Muscle layer of colon (tissue), 2 donors: Measurements from ENCODE around the gene PRDX6.

Experiments
- H3K27ac ChIP-seq: one replicate; pipeline ENCODE4 v1.7.0; 2013; ENCODE audit warnings: low read depth, mild to moderate bottlenecking, low read length, moderate library complexity
- H3K27me3 ChIP-seq, 2 donors: one replicate each; pipeline ENCODE4 v1.7.0; 2013; ENCODE audit warnings: low read length in 2 of 2, mild to moderate bottlenecking in 2 of 2; ENCODE audit not compliant: insufficient read depth in 2 of 2, control insufficient read depth in 1 of 2
- H3K36me3 ChIP-seq: one replicate; pipeline ENCODE4 v1.7.0; 2013; ENCODE audit warnings: mild to moderate bottlenecking, low read length; ENCODE audit not compliant: insufficient read depth
- H3K4me1 ChIP-seq: one replicate; pipeline ENCODE4 v1.7.0; 2013; ENCODE audit warnings: mild to moderate bottlenecking, low read length; ENCODE audit not compliant: insufficient read depth
- H3K4me3 ChIP-seq, 2 donors: one replicate each; pipeline ENCODE4 v1.7.0; 2013; ENCODE audit warnings: low read length in 2 of 2, low read depth in 1 of 2, mild to moderate bottlenecking in 1 of 2, moderate library complexity in 1 of 2
- H3K9ac ChIP-seq: one replicate; pipeline ENCODE4 v1.7.0; 2013; ENCODE audit warnings: low read length
- H3K9me3 ChIP-seq: one replicate; pipeline ENCODE4 v1.7.0; 2013; ENCODE audit warnings: mild to moderate bottlenecking, low read length
- donor health status: abdominal sarcoma.
- donor health status: Adenocarcinoma of cecum.

The PRDX6 gene

DNA sequence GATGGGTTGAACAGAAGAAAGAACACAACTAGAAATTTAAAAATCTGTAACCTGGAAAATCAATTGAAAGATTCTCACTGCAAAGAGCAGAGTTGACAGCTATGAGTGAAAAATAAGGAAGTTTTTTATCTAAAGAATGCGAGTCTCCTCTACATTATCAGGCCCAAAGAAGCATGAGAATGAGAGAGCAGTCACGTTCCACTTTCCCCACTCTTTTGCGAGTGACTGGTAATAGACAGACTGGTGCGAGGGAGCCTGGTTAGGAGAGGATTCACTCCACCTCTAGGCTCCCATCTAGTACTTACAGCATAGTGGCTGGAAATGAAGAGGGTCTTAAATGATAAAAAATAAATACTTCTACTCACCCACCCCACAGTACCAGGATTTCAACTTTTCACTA, 52.0 kb downstream of the PRDX6 start:
- H3K27me3 ChIP-seq: no peaks in the 10 kb centered on the region
- no peak overlapping the region for H3K27ac ChIP-seq
- no peak overlapping the region for H3K9ac ChIP-seq
- no peaks in the 10 kb centered on the region for H3K36me3 ChIP-seq
- no peaks in the 10 kb centered on the region for H3K9me3 ChIP-seq
- H3K4me1 ChIP-seq: peaks cover 16% of the 10 kb centered on the region
- no peak overlapping the region for H3K4me3 ChIP-seq

DNA sequence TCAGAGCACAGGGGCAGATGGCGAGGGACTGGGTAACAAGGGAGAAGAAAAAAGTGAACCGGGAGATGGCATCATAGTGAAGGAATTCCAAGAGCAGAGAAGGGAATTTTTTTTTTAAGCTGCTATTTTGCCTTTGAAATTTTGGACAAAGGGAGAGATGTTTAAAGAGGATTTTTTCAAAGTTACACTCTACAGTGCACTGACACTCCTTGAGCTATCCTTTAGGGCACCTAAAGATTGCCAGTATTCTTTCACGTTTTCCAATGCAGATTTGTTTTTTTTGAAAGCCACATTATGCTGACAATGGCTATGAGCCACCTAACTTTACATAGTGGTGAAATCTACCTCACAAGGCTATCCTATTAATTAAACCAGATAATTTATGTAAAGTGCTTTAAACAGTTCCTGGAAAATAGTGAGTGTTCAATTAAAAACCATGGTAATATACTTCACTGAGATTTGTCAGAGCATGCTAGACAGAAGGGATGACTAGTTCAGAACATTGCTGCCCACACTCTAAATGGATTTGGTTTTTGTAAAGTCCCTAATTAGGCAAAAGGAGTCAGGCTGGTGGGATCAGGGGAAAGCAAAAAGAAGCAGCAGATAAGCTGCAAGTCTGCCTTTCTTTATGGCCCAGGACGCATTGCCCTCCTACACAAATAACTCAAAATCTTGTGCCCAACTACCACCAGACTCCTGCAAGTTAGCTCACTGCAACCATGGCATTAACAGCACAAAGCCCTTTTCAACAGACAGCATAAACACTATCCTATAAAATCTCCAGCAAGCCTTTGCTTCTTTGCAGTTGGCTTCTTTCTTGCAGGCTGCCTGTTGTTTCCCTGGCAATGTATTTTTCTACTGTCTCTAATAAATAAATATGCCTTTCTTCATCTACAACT, 53.9 kb downstream of the PRDX6 start:
- H3K27me3 ChIP-seq: no peaks in the 10 kb centered on the region
- no peaks in the 10 kb centered on the region for H3K36me3 ChIP-seq
- no peak overlapping the region for H3K4me3 ChIP-seq
- H3K9me3 ChIP-seq: no peaks in the 10 kb centered on the region
- H3K27ac ChIP-seq: no peak overlapping the region
- H3K9ac ChIP-seq: no peak overlapping the region
- peaks cover 16% of the 10 kb centered on the region for H3K4me1 ChIP-seq

DNA sequence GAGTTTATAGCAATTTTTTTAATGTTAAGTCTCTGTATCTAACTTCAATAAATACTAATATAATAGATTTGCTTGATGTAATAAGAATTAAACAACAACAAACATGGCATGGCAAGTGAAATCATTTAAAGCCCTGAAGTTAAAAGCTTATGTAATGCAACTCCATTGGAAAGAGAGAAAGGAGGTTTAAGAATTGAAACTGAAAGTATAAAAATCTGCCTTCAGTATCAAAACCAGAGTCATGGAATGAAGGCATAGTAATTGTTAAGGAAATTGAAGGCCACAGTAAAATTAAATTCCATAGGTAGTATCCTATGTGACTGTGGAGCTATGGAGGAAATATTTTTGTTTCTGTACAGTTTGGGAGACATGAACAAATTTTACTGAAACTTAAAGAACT, 55.1 kb downstream of the PRDX6 start:
- H3K4me3 ChIP-seq: peak overlapping the region in 1 of 2 donors; percentile 22
- H3K36me3 ChIP-seq: no peaks in the 10 kb centered on the region
- no peaks in the 10 kb centered on the region for H3K9me3 ChIP-seq
- H3K27ac ChIP-seq: no peak overlapping the region
- H3K4me1 ChIP-seq: peaks cover 16% of the 10 kb centered on the region
- no peak overlapping the region for H3K9ac ChIP-seq
- H3K27me3 ChIP-seq: no peaks in the 10 kb centered on the region

DNA sequence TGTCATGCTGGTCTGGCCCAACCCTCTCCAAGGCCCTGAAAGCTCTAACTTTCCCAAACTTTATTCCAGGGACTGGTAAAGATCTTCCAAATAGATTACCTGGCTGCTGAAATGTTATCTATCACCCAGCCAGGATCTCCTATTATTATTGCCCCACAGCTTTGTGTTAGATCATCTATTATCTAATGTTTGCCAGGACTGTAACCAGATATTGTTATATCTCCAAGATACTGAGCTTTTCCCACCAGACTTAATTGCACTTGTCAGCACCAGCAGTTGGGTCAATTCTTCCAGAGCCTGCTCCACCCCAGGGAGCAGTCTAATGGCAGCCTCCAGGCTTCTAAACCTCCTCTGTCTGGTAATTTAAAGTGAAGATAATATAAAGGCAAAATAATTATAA, 59.1 kb downstream of the PRDX6 start:
- Histone ChIP-seq H3K9ac (no peak overlapping the region), H3K4me1 (peaks cover 10% of the 10 kb centered on the region), H3K9me3 (no peaks in the 10 kb centered on the region), H3K27me3 (no peaks in the 10 kb centered on the region), H3K36me3 (no peaks in the 10 kb centered on the region), H3K27ac (no peak overlapping the region), H3K4me3 (no peak overlapping the region)
